Measurements from ENCODE around the gene ITPKB.

DNA sequence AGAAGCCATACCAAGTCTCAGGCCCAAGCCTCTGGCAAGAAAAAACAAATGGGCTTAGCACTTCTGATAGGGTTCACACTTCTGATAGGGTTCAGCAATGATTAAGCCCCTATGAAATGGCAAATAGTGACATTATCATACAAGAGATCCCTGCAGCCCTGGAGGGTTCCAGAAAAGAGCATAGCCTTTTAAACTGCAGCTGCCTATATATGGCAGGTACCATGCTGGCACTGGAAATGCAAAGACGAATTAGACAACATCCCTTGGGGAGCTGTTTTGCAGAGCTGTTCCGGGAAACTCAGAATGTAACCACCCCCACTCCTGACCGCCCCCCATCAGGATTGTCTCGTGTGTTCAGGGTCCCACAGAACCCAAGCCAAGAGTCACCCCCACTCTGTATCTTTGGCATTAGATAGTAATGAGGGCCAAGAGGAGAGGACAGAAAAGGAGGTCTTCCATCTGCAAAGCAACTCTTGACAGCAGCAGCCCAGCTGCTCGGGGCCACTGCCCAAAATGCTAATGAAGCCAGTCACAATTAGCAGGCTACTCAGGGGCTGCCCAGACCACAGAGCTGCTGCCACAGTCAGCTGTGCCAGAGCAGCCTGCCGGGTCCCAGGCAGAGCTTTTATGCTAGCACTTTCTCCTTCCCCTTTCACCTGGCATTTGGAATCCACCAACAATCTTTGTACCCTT, 50.9 kb downstream of the ITPKB start:
- TF ChIP-seq, protein P1, sequence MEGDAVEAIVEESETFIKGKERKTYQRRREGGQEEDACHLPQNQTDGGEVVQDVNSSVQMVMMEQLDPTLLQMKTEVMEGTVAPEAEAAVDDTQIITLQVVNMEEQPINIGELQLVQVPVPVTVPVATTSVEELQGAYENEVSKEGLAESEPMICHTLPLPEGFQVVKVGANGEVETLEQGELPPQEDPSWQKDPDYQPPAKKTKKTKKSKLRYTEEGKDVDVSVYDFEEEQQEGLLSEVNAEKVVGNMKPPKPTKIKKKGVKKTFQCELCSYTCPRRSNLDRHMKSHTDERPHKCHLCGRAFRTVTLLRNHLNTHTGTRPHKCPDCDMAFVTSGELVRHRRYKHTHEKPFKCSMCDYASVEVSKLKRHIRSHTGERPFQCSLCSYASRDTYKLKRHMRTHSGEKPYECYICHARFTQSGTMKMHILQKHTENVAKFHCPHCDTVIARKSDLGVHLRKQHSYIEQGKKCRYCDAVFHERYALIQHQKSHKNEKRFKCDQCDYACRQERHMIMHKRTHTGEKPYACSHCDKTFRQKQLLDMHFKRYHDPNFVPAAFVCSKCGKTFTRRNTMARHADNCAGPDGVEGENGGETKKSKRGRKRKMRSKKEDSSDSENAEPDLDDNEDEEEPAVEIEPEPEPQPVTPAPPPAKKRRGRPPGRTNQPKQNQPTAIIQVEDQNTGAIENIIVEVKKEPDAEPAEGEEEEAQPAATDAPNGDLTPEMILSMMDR (IDR thresholded peaks at IDR 0.05): no peak
- TF ChIP-seq POLR2A (IDR thresholded peaks at IDR 0.05): no peak
